IMR-90 (cell line): Measurements from ENCODE around the gene MT3. TPM values are rescaled to one million over a fixed set of nuclear protein-coding genes. Genes with fewer than 3 reads are reported as not detected.

Source experiments
- ATAC-seq: fragments of 200-7000 bp; cut with Tn5 transposase; 2 replicates; pipeline ENCODE4 v1.9.1; 2020; ENCODE audit warnings: low read depth, mild to moderate bottlenecking, moderate library complexity
- BruUV-seq: library from RNA; stranded (reverse); fragments of 400-500 nt; replicated peaks from 2 replicates; lab custom pipeline; 2021; lab: Mats Ljungman, UMichigan
- CTCF ChIA-PET: fragments of 300-600 bp; formaldehyde crosslinking; extraction: SDS; loops from one replicate; lab custom pipeline; 2021; ENCODE audit warnings: antibody characterized with exemption; lab: Yijun Ruan, JAX
- POLR2A ChIA-PET: fragments of 300-600 bp; sonication (Branson Sonifier 250); formaldehyde crosslinking; loops from one replicate; lab custom pipeline; 2022; ENCODE audit warnings: antibody characterized with exemption; ENCODE audit not compliant: unreplicated experiment; lab: Charles Lee
- DNase-seq: peaks from one replicate; pipeline ENCODE4 v3.0.0; 2013
- H2AFZ ChIP-seq: replicated peaks from 2 replicates; pipeline ENCODE3; 2013; ENCODE audit warnings: low read length, mild to moderate bottlenecking; ENCODE audit not compliant: poor library complexity
- H2AK5ac ChIP-seq: 2 replicates; pipeline ENCODE4 v1.6.1; 2013; ENCODE audit warnings: low read depth, low read length, inconsistent platforms
- H2AK9ac ChIP-seq: replicated peaks from 2 replicates; pipeline ENCODE3; 2013; ENCODE audit warnings: mild to moderate bottlenecking, low read depth, low read length, moderate library complexity; ENCODE audit not compliant: poor library complexity
- H2BK120ac ChIP-seq: 2 replicates; pipeline ENCODE4 v1.6.1; 2013; ENCODE audit warnings: low read depth, low read length, inconsistent platforms
- H2BK15ac ChIP-seq: 3 replicates; pipeline ENCODE4 v1.6.1; 2013; ENCODE audit warnings: low read depth, low read length, inconsistent platforms
- H2BK20ac ChIP-seq: 2 replicates; pipeline ENCODE4 v1.6.1; 2013; ENCODE audit warnings: low read depth, mild to moderate bottlenecking, inconsistent platforms, low read length, moderate library complexity
- H2BK5ac ChIP-seq: 2 replicates; pipeline ENCODE4 v1.6.1; 2013; ENCODE audit warnings: mild to moderate bottlenecking, low read depth, low read length, inconsistent platforms; ENCODE audit not compliant: poor library complexity, severe bottlenecking
- H3K14ac ChIP-seq: replicated peaks from 2 replicates; pipeline ENCODE4 v1.6.1; 2013; ENCODE audit warnings: low read depth, low read length, inconsistent platforms
- H3K18ac ChIP-seq: 2 replicates; pipeline ENCODE4 v1.6.1; 2013; ENCODE audit warnings: low read depth, low read length, control low read depth
- H3K23ac ChIP-seq: 2 replicates; pipeline ENCODE4 v1.6.1; 2013; ENCODE audit warnings: low read depth, low read length, inconsistent platforms
- H3K27ac ChIP-seq: 2 replicates; pipeline ENCODE4 v1.5.1; 2013; ENCODE audit warnings: mild to moderate bottlenecking, control low read depth, low read length; ENCODE audit not compliant: insufficient read depth
- H3K27me3 ChIP-seq: 2 replicates; pipeline ENCODE4 v1.6.1; 2013; ENCODE audit warnings: low read length; ENCODE audit not compliant: control insufficient read depth, insufficient read depth
- H3K36me3 ChIP-seq: 2 replicates; pipeline ENCODE4 v1.6.1; 2013; ENCODE audit warnings: low read length, mixed read lengths; ENCODE audit not compliant: control insufficient read depth, insufficient read depth
- H3K4ac ChIP-seq: 2 replicates; pipeline ENCODE4 v1.6.1; 2013; ENCODE audit warnings: low read depth, low read length, inconsistent platforms
- H3K4me1 ChIP-seq: 2 replicates; pipeline ENCODE4 v1.6.1; 2013; ENCODE audit warnings: low read length, mixed read lengths; ENCODE audit not compliant: control insufficient read depth, insufficient read depth
- H3K4me2 ChIP-seq: 2 replicates; pipeline ENCODE4 v1.6.1; 2013; ENCODE audit warnings: low read depth, mild to moderate bottlenecking, control low read depth, low read length, moderate library complexity
- H3K4me3 ChIP-seq: 2 replicates; pipeline ENCODE4 v1.5.1; 2013; ENCODE audit warnings: low read depth, mild to moderate bottlenecking, control low read depth, low read length, moderate library complexity; ENCODE audit not compliant: insufficient read depth
- H3K56ac ChIP-seq: 2 replicates; pipeline ENCODE4 v1.6.1; 2013; ENCODE audit warnings: low read length, inconsistent platforms; ENCODE audit not compliant: insufficient read depth; ENCODE audit errors: extremely low read depth
- H3K79me1 ChIP-seq, 2 experiments: 2 replicates each; pipeline ENCODE4 v1.6.1; 2013; ENCODE audit warnings: low read length in 2 of 2, inconsistent platforms in 1 of 2, low read depth in 1 of 2
- H3K9ac ChIP-seq: 2 replicates; pipeline ENCODE4 v1.6.1; 2013; ENCODE audit warnings: low read depth, low read length, control low read depth
- H3K9me1 ChIP-seq: 2 replicates; pipeline ENCODE4 v1.6.1; 2013; ENCODE audit warnings: low read length, inconsistent platforms; ENCODE audit not compliant: insufficient read depth
- H3K9me3 ChIP-seq: 2 replicates; pipeline ENCODE4 v1.6.1; 2013; ENCODE audit warnings: low read length; ENCODE audit not compliant: control insufficient read depth, insufficient read depth
- H4K20me1 ChIP-seq: 2 replicates; pipeline ENCODE4 v1.6.1; 2013; ENCODE audit warnings: low read length, inconsistent platforms; ENCODE audit not compliant: insufficient read depth
- H4K5ac ChIP-seq: 2 replicates; pipeline ENCODE4 v1.6.1; 2013; ENCODE audit warnings: mild to moderate bottlenecking, low read depth, low read length, control low read depth
- H4K8ac ChIP-seq, 2 experiments: 2 replicates each; pipeline ENCODE4 v1.6.1; 2013; ENCODE audit warnings: low read depth in 2 of 2, low read length in 2 of 2, control low read depth in 1 of 2, inconsistent platforms in 1 of 2
- H4K91ac ChIP-seq: 2 replicates; pipeline ENCODE4 v1.6.1; 2013; ENCODE audit warnings: low read depth, low read length, inconsistent platforms; ENCODE audit not compliant: insufficient read depth
- BHLHE40 ChIP-seq: fragments of 150-350 bp; IDR thresholded peaks from 2 replicates; pipeline ENCODE4 v1.6.1; 2016; ENCODE audit warnings: mild to moderate bottlenecking, low read depth, low read length
- CHD1 ChIP-seq: IDR thresholded peaks from 2 replicates; pipeline ENCODE4 v1.6.1; 2012; ENCODE audit warnings: low read depth, low read length, improper control_type of control experiment
- CTCF ChIP-seq: conservative IDR thresholded peaks from 2 replicates; pipeline ENCODE4 v1.5.1; 2012; ENCODE audit warnings: mild to moderate bottlenecking, low read depth, low read length, improper control_type of control experiment
- ELK1 ChIP-seq: fragments of 150-350 bp; IDR thresholded peaks from 2 replicates; pipeline ENCODE4 v1.6.1; 2016; ENCODE audit warnings: low read depth, mild to moderate bottlenecking, low read length, moderate library complexity, borderline replicate concordance
- FOS ChIP-seq: fragments of 150-350 bp; IDR thresholded peaks from 2 replicates; pipeline ENCODE4 v1.6.1; 2016; ENCODE audit warnings: low read depth, low read length
- MAFK ChIP-seq: IDR thresholded peaks from 2 replicates; pipeline ENCODE4 v1.6.1; 2012; ENCODE audit warnings: low read depth, low read length, improper control_type of control experiment
- MAZ ChIP-seq: IDR thresholded peaks from 2 replicates; pipeline ENCODE4 v1.6.1; 2012; ENCODE audit warnings: low read depth, mild to moderate bottlenecking, low read length, improper control_type of control experiment, moderate library complexity, borderline replicate concordance
- MXI1 ChIP-seq: IDR thresholded peaks from 2 replicates; pipeline ENCODE4 v1.6.1; 2012; ENCODE audit warnings: low read depth, mild to moderate bottlenecking, low read length, moderate library complexity, borderline replicate concordance
- NFE2L2 ChIP-seq: fragments of 150-350 bp; IDR thresholded peaks from 2 replicates; pipeline ENCODE4 v1.6.1; 2016; ENCODE audit warnings: low read depth, mild to moderate bottlenecking, low read length
- POLR2A ChIP-seq: IDR thresholded peaks from 2 replicates; pipeline ENCODE4 v1.6.1; 2012; ENCODE audit warnings: mild to moderate bottlenecking, low read depth, low read length
- RAD21 ChIP-seq: IDR thresholded peaks from 2 replicates; pipeline ENCODE4 v1.6.1; 2012; ENCODE audit warnings: low read length, improper control_type of control experiment
- RCOR1 ChIP-seq: IDR thresholded peaks from 2 replicates; pipeline ENCODE4 v1.6.1; 2012; ENCODE audit warnings: mild to moderate bottlenecking, low read length, improper control_type of control experiment; ENCODE audit not compliant: insufficient replicate concordance
- USF2 ChIP-seq: fragments of 150-350 bp; IDR thresholded peaks from 2 replicates; pipeline ENCODE4 v1.6.1; 2017; ENCODE audit warnings: mild to moderate bottlenecking, antibody characterized with exemption, low read length, low read depth
- WGBS, 2 experiments: methylation state at CpG; one replicate each; pipeline versions ENCODE4 v1.1.5 to v1.1.7; 2013; ENCODE audit warnings: missing lambda C conversion rate in 2 of 2; ENCODE audit not compliant: insufficient read length in 1 of 2; ENCODE audit errors: extremely low coverage in 2 of 2; 5-methylcytosine and 5-hydroxymethylcytosine counted together
- dilution Hi-C: fragments of 300-500 bp; cut with HindIII; formaldehyde crosslinking; loops from one replicate; pipeline ENCODE4 v1.14.3; 2018; ENCODE audit warnings: low sequenced_read_pairs; ENCODE audit not compliant: unreplicated experiment
- in situ Hi-C: fragments of 300-500 bp; cut with MboI; formaldehyde crosslinking; loops from 3 replicates; pipeline ENCODE4 v1.14.3; 2019; ENCODE audit warnings: low sequenced_read_pairs, inconsistent platforms, mixed read lengths
- intact Hi-C: fragments of 100-400 bp; cut with micrococcal nuclease; formaldehyde crosslinking; loops from 2 replicates; pipeline ENCODE4 v1.10.0; 2022
- polyA plus RNA-seq, 3 experiments: library from polyadenylated mRNA; depleted of rRNA; stranded (reverse); fragments of >200 nt; gene quantifications; 2 replicates each; pipeline ENCODE4 v1.2.3, GENCODE V29; 2012; ENCODE audit warnings: low replicate concordance in 1 of 3
- total RNA-seq: library from RNA; depleted of rRNA; stranded (reverse); fragments of >200 nt; gene quantifications from 2 replicates; pipeline ENCODE4 v1.2.3, GENCODE V29; 2012

MT3 gene
- total and polyA plus RNA-seq, 2 of the 4 experiments (the other 2 are of a cell fraction): 0.62 TPM; not detected in 1

DNA sequence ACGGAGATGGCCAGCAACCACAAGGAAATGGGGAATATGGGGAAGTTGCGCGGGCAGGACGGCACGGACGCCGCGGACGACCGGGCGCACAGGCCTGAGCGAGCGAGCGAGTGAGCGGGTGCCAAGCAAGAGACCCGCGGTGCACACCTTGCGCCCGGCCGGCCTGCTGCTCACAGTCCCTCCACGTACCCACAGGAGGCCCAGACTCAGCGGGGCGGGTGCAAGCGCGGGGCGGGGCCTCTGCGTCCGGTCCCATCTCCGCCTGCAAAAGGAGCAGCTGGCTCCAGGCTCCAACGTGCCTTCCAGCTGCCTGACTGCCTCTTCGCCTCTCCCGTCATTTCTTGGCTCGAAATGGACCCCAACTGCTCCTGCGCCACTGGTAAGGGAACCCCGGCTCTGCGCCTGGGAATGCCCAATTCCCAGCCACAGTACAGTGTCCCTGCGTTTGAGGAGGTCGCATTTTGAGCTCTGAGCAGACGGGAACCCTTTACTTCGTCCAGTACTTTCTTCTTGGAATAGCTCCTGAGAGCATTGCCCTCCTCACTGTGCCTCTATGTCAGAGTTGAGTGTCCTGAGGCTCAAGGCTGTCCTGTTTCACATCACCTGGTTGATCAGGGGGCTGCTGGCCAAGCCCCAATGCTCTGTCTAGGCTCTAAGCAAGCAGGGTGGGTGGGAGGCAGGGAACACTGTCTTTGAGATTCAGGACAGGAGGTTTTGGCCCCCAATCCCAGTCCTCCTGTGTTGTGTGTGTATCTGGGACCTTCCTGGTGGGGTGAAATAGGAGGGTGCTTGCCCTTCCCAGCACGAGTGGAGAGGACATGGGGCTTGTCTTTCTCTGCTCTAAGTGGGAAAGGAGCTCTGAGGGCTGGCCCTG is 28.1 kb downstream of the MT3 start:
- H2BK5ac ChIP-seq: peak overlapping the region; percentile 85
- peak overlapping the region; percentile 89 for H3K4ac ChIP-seq
- H2BK20ac ChIP-seq: peak overlapping the region; percentile 73
- peak overlapping the region; percentile 66 for H3K9ac ChIP-seq
- 14% methylated on average over 16 of the region's 41 CpGs; no CpG with 5 or more reads in 1 of the 2 experiments for WGBS, 2 experiments
- dilution Hi-C loops (no loop called here), intact Hi-C loops (no loop called here), in situ Hi-C loops (no loop called here)
- peak overlapping the region; percentile 97; the same call in 2 of the 3 replicates for H2BK15ac ChIP-seq
- H2BK120ac ChIP-seq: peak overlapping the region; percentile 73
- peak; percentile 57 for DNase-seq
- H4K8ac ChIP-seq: peak overlapping the region; percentile 72 to 87; a peak in 3 of 4 replicates
- no peaks in the 10 kb centered on the region for H3K9me3 ChIP-seq
- peak overlapping the region; percentile 78 for H3K14ac ChIP-seq
- H3K4me3 ChIP-seq: peak overlapping the region; percentile 19; the same call in 1 of the 2 replicates
- H3K4me1 ChIP-seq: peaks cover 17% of the 10 kb centered on the region
- CTCF ChIA-PET: interaction anchor here (0.9 to 1.3 kb wide), 2 partner anchors 56 to 85 kb away, joined by 3 read pairs; no protein-coding TSS in a partner anchor
- BruUV-seq: no TSS peak
- ATAC-seq: peak; percentile 80
- POLR2A ChIA-PET: interaction anchor here (0.5 to 1.0 kb wide), 2 partner anchors 8 to 10 kb away, joined by 3 to 12 read pairs; partner anchors contain the start of gene MT1E
- no peaks in the 10 kb centered on the region for H3K27me3 ChIP-seq
- H3K27ac ChIP-seq: peak overlapping the region; percentile 85
- H3K36me3 ChIP-seq: no peaks in the 10 kb centered on the region
- peak overlapping the region; percentile 22 for H3K18ac ChIP-seq
- H2AK9ac ChIP-seq: peak overlapping the region; percentile 77
- H3K56ac ChIP-seq: peak overlapping the region; percentile 47; the same call in 1 of the 2 replicates
- H3K23ac ChIP-seq: peak overlapping the region; percentile 53
- H3K9me1 ChIP-seq: peaks cover 15% of the 10 kb centered on the region
- peaks cover 2 to 32% of the 10 kb centered on the region in 2 experiments; a peak in 2 of 4 replicates for H3K79me1 ChIP-seq
- H2AFZ ChIP-seq: peak overlapping the region; percentile 94
- H2AK5ac ChIP-seq: peak overlapping the region; percentile 97
- H4K5ac ChIP-seq: peak overlapping the region; percentile 86
- peak overlapping the region; percentile 75 for H4K91ac ChIP-seq
- peak overlapping the region; percentile 74 for H3K4me2 ChIP-seq
- H4K20me1 ChIP-seq: no peaks in the 10 kb centered on the region
- TF ChIP-seq CHD1: no peak
- TF ChIP-seq BHLHE40: no peak
- no peak for TF ChIP-seq FOS
- TF ChIP-seq ELK1: no peak
- no peak for TF ChIP-seq NFE2L2
- TF ChIP-seq RAD21: no peak
- TF ChIP-seq MXI1: no peak
- TF ChIP-seq USF2: no peak
- TF ChIP-seq CTCF: no peak
- no peak for TF ChIP-seq POLR2A
- TF ChIP-seq MAFK: no peak
- TF ChIP-seq MAZ: no peak
- TF ChIP-seq RCOR1: no peak
